HG02852 (cell line): Measurements from ENCODE around the gene CCDC122.
A peak's percentile ranks its signal among the peaks of the same experiment; 100 is the strongest.

ENCODE experiments used
- ATAC-seq: cut with Tn5 transposase; IDR thresholded peaks from one replicate; pipeline ENCODE4 v1.9.1; 2021; ENCODE audit warnings: mild to moderate bottlenecking, moderate library complexity; ENCODE audit not compliant: unreplicated experiment

The CCDC122 gene

GRCh38 chr13:43878892-43879754 is at the start of gene CCDC122:
Gene CCDC122, minus strand, starts transcription at chr13:43879740. Its CDS starts 10,364 bp downstream, at chr13:43869376.
- ATAC-seq: peak; percentile 81

GRCh38 chr13:43924549-43925245 is 45.2 kb upstream of the CCDC122 start:
- peak; percentile 97 for ATAC-seq

GRCh38 chr13:43920965-43921674 is 41.6 kb upstream of the CCDC122 start:
- no peak for ATAC-seq

- no peak for ATAC-seq
Measured at GRCh38 chr13:43918636-43919035, 39.1 kb upstream of the CCDC122 start.

- no peak for ATAC-seq
Measured at GRCh38 chr13:43916828-43917227, 37.3 kb upstream of the CCDC122 start.

GRCh38 chr13:43915451-43915850 is 35.9 kb upstream of the CCDC122 start:
- no peak for ATAC-seq

GRCh38 chr13:43911871-43912270 is 32.3 kb upstream of the CCDC122 start:
- no peak for ATAC-seq

GRCh38 chr13:43911278-43911677 is 31.7 kb upstream of the CCDC122 start:
- no peak for ATAC-seq

- ATAC-seq: no peak
Measured at GRCh38 chr13:43910856-43911255, 31.3 kb upstream of the CCDC122 start.

- no peak for ATAC-seq
Measured at GRCh38 chr13:43908156-43909126, 28.9 kb upstream of the CCDC122 start.

GRCh38 chr13:43905435-43906031 is 26.0 kb upstream of the CCDC122 start:
- no peak for ATAC-seq

GRCh38 chr13:43895940-43896339 is 16.4 kb upstream of the CCDC122 start:
- ATAC-seq: no peak

GRCh38 chr13:43894438-43894837 is 14.9 kb upstream of the CCDC122 start:
- no peak for ATAC-seq

- ATAC-seq: no peak
Measured at GRCh38 chr13:43884222-43884621, 4.7 kb upstream of the CCDC122 start.

- no peak for ATAC-seq
Measured at GRCh38 chr13:43883631-43884030, 4.1 kb upstream of the CCDC122 start.

GRCh38 chr13:43881580-43881979 is 2.0 kb upstream of the CCDC122 start:
- ATAC-seq: no peak

GRCh38 chr13:43880926-43881325 is 1.4 kb upstream of the CCDC122 start:
- ATAC-seq: no peak

GRCh38 chr13:43880214-43880855 is 795 bp upstream of the CCDC122 start:
- no peak for ATAC-seq

GRCh38 chr13:43879755-43880181 is 228 bp upstream of the CCDC122 start, which contains the start of gene LACC1:
Gene LACC1, plus strand, starts transcription at chr13:43879904. Its CDS starts 1,082 bp downstream, at chr13:43880986.
- ATAC-seq: peak; percentile 36
